IPS-18c (cell line): Measurements from ENCODE around the gene MIA3.
A peak's percentile ranks its signal among the peaks of the same experiment; 100 is the strongest.

ENCODE experiments used
- H3K4me3 ChIP-seq: 2 replicates; pipeline ENCODE4 v1.7.0; 2013; ENCODE audit warnings: low read depth, mild to moderate bottlenecking, low read length, moderate library complexity; ENCODE audit not compliant: insufficient read depth
- H3K9me3 ChIP-seq: one replicate; pipeline ENCODE4 v1.6.1; 2013; ENCODE audit warnings: mild to moderate bottlenecking, low read length, moderate library complexity; ENCODE audit not compliant: control insufficient read depth, insufficient read depth

MIA3 gene

DNA sequence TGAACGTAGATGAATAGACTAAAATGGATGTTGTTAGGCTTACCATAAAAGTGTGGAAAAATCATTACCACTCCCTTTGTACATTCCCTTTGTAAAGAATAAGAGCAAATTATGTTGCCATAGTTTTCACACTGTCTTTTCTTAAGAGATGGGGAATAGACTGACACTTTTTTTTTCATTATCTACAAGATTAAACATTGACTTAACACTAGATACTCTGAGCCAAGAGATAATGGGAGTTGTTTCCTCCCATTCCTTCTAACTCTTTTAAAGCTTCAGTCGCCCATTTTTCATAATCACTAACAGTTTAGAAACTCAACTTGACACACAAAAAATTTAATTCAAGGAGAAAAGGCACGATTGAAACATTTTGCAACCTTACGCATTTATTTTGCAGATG is 84.3 kb downstream of the MIA3 start:
- H3K4me3 ChIP-seq: no peak overlapping the region
- no peaks in the 10 kb centered on the region for H3K9me3 ChIP-seq

DNA sequence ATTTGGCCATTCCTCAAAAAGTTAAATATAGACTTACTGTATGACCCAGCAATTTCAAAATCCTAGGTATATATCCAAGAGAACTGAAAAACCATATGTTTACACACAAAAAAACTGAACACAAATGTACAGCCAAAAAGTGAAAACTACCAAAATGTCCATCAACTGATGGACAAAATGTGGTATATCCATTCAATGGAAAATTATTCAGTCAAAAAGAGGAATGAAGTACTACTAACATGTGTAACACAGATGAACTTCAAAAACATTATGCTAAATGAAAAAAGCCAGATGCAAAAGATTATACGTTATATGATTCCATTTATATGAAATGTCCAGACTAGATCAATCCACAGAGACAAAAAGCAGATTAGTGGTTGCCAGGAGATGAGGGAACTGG is 86.4 kb downstream of the MIA3 start:
- Histone ChIP-seq H3K9me3 (no peaks in the 10 kb centered on the region), H3K4me3 (no peak overlapping the region)

DNA sequence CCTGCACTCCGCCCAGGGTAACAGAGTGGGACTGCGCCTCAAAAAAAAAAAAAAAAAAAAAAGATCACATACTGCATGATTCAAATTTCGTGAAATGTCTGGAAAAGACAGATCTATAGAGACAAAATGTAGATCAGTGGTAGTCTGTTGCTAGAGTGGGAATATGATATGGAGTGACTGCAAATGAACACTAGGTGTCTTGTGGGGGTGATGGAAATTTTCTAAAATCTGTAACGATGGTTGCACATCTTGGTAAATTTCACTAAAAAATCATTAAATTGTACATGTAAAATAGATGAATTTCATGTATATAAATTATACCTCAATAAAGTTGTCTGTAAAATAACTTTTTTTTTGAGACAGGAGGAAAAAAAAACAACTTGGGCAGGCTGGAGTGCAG is 88.9 kb downstream of the MIA3 start:
- Histone ChIP-seq H3K9me3 (no peaks in the 10 kb centered on the region), H3K4me3 (no peak overlapping the region)

DNA sequence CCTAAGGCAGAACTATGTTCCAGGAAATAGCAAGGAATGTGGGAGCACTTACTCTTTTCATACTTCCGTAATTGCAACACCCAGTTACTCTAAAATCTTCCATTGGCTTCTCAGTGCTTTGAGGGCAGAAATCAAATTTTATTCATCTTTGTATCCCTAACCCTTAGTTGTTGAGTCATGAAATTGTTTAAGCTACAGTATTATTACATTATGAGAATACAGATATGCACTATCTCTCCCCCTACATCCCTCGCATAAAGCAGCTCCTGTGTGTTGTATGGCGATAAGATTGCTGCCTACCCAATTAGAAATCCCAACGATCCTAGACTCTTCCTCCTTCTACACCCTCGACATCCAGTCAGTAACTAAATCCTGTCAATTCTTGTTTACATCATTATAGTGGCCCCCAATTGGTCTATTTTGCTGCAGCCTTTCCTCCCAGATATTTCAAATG is 91.8 kb downstream of the MIA3 start:
- no peaks in the 10 kb centered on the region for H3K9me3 ChIP-seq
- H3K4me3 ChIP-seq: no peak overlapping the region

DNA sequence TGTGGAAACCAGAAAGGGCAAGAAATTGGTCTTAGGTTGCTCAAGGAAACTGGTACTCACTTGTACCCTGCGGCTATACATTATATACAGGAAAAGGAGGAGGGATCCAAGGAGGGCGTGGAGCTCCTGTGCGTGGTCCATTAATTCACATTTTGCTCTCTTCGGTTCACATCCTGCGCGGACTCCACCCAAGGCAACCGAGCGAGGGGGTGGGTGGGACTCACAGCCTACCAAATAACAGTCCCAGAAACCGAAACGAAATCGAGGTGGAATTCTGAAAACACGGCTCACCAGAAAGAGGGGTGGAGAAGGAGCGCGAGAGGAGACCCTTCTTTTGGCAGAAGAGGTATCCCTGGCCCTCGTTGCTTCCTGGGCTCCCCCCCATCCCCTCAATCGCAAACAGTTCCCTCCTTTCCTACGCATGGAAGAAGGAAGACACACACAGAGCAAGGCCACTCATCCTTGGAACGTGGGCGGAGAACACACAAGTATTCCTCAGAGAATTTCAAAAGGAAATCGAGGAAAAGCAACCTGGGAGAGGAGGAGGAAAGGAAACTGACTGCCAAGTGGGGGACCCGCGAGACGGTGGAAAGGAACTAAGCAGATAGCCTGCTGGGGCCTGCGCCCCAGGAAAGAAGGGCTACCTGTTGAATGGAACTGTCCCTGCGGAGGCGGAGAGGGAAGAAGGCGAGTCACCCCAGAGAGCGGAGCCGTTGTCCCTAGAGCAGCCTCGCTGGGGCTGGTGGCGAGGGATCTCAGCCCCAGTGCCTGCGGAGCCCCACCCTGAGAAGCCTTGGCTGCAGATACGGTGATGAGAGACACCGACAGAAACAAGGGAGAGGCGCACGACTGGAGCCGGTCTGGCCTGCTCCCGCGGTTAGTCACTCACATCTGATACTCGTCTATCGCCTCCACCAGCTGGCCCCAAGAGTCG is 93.7 kb downstream of the MIA3 start:
- H3K4me3 ChIP-seq: peak overlapping the region; percentile 92

DNA sequence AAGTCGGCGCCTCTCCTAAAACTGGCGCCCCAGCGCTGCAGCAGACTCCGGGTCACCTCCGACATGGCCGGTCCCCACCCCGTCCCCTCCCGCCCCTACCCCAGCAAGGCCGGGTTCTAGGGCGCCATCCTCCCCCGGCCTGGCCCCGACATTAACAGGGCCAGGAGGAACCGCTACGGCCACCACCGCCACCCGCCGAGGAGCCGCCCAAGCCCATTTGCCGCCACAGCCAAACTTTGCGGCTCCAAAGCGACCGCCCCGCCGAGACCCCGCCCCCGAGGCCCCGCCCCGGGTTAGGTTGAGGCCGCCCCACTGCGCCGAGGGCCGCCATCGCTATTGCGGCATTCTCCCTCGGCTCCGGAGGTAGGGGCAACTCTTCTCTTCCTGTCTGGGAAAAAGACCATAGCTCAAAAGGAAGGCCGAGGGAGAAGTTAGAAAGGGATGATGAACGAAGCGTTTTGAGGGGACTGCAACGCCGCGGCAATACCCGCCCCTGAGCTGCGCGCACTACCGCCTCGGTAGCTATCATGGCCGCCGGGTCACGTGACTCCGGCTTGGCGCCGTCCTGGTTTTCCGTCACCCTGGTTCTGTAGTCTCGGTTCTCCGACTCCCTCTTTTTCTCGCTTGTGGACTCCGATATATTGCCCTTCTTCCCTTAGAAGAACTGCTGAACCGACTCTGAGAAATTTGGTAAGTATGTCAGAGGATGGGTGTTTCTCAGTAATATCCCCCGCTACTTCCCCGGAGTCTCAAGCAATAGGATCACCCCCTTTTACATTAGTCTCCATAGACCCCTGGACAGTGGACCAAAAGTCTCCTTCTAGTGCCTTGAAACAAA is 94.6 kb downstream of the MIA3 start, which contains the start of the genes AIDA and BROX:
TSS of gene AIDA (minus strand) at position 239 of the 838 bp plus-strand sequence. CDS start at position 65, 174 bp downstream.
TSS of gene BROX (plus strand) at position 312 of the 838 bp plus-strand sequence. CDS start 3,136 bp downstream, outside the sequence.
- no peaks in the 10 kb centered on the region for H3K9me3 ChIP-seq
- peak within 1 kb of the TSS; percentile 92 for H3K4me3 ChIP-seq

More for the DNA sequence above, 93.7 kb downstream of the MIA3 start:
- H3K9me3 ChIP-seq: no peaks in the 10 kb centered on the region

DNA sequence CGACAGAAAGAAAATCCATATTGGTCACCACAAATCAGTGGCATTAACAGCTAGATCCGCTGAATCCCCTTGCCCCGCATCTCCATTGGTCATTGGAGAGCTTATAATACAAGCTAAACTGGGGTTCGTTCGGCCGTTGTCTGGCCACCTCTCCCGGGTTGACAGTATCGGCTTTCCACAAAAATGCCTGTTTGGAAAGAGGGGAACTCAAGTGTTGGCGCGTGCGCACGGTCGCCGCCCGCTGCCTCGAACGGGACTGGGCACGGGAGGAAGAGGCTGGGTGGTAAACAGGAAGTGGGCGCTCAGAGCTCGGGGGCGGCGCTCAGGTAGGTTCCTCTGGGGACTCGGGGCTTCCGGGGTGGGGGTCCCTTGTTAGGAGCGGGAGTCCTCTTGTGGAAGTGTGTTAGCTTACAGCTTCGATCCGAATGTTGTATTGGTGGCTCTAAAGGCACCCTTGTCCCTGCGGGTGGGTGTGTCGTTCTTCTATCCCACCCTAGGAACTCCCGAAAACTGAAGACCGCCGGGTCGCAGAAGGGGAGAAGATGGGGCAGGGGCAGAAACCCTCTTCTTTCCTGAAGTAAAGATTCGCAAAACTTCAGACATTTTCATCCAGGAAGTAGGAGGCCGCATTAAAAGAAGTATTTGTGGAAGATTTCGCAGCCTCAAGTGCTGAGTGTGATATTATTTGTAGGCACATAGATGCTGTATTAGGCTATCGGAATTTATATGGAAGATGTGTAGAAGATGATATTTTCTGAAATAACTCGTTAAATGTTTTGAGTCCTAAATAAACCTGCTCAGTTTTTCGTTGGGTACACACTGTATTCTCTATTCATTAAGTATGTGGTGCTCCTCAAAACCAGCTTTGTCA is 95.4 kb downstream of the MIA3 start:
- no peaks in the 10 kb centered on the region for H3K9me3 ChIP-seq
- H3K4me3 ChIP-seq: peak overlapping the region; percentile 92

DNA sequence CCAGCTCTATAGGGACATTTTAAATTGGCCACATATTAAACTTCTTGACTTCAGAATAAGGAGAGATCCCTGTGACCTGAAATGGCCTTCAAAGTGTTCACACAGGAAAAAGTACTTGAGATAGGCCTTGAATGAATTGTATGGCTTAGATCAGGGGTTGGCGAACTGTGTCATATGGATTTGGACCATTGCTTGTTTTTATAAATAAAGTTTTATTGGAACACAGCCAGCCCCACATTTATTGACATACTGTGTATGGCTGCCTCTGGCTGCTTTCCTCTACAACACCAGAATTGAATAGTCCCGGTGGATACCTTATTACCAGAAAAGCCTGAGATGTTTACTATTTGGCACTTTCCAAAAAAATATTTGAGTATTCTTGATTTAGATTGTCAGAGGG is 98.5 kb downstream of the MIA3 start:
- Histone ChIP-seq H3K4me3 (no peak overlapping the region), H3K9me3 (no peaks in the 10 kb centered on the region)
